C4-2B (cell line): ENCODE data around the gene UBE2D4.

ENCODE experiments used
- CTCF ChIP-seq: fragments of 450-650 bp; conservative IDR thresholded peaks from 2 replicates; pipeline ENCODE4 v1.5.1; 2017; ENCODE audit warnings: mild to moderate bottlenecking
- ZFX ChIP-seq: fragments of 450-650 bp; IDR thresholded peaks from 2 replicates; pipeline ENCODE4 v1.6.1; 2017

GRCh38 chr7:43926798-43927123 is 525 bp downstream of the UBE2D4 start:
- TF ChIP-seq CTCF (no peak), ZFX (no peak)
